Left lung (tissue), 10 donors: ENCODE data around the gene TMPRSS5. TPM values are rescaled to one million over a fixed set of nuclear protein-coding genes. Genes with fewer than 3 reads are reported as not detected.

Experiments
- ATAC-seq: fragments of 200-7000 bp; cut with Tn5 transposase; one replicate; pipeline ENCODE4 v1.9.1; 2020; ENCODE audit warnings: moderate library complexity
- DNase-seq, 4 donors: peaks; one replicate each; pipeline ENCODE4 v3.0.0-alpha.2; 2013 to 2020
- H3K27ac ChIP-seq, 2 donors: fragments of 200-600 bp; sonication (generic) in 1 of 2; one replicate each; pipeline versions ENCODE4 v1.5.0 to v1.8.0; 2020 to 2021
- H3K27me3 ChIP-seq, 2 donors: fragments of 200-600 bp; sonication (generic) in 1 of 2; one replicate each; pipeline versions ENCODE4 v1.5.0 to v1.8.0; 2020 to 2021
- H3K36me3 ChIP-seq, 2 donors: fragments of 200-600 bp; sonication (generic) in 1 of 2; one replicate each; pipeline versions ENCODE4 v1.5.0 to v1.8.0; 2020 to 2021
- H3K4me1 ChIP-seq, 2 donors: fragments of 200-600 bp; one replicate each; pipeline ENCODE4 v1.8.0; 2021
- H3K4me3 ChIP-seq, 2 donors: fragments of 200-600 bp; sonication (generic) in 1 of 2; one replicate each; pipeline versions ENCODE4 v1.5.0 to v1.8.0; 2020 to 2021; ENCODE audit warnings: mild to moderate bottlenecking in 1 of 2
- H3K9me3 ChIP-seq, 2 donors: fragments of 200-600 bp; sonication (generic) in 1 of 2; one replicate each; pipeline versions ENCODE4 v1.5.0 to v1.8.0; 2020 to 2021
- CTCF ChIP-seq, 2 donors: fragments of 200-600 bp; sonication (generic) in 1 of 2; IDR thresholded peaks; one replicate each; pipeline versions ENCODE4 v1.5.0 to v1.8.0; 2021; ENCODE audit warnings: antibody characterized with exemption in 2 of 2
- intact Hi-C, 2 donors: fragments of 100-400 bp; cut with DNase I; formaldehyde crosslinking; loops; one replicate each; pipeline versions ENCODE4 v1.11.2 to v1.14.2; 2022
- polyA plus RNA-seq, 6 donors: library from polyadenylated mRNA; unstranded; fragments of 120-200 nt; gene quantifications; one replicate each; pipeline ENCODE4 v1.2.1, GENCODE V29; 2013; ENCODE audit not compliant: insufficient read length in 6 of 6
- total RNA-seq, 2 donors: library from RNA; stranded (reverse); fragmentation: NEBNext Ultra II Directional; extraction: Animal tissue kit (Norgen Biotek cat#: 25700); gene quantifications; one replicate each; pipeline ENCODE4 v1.2.1, GENCODE V29; 2021
- donor health status: DM: no; HTN: yes; CAD: no.
- donor health status: DM: no; HTN: no; CAD: no.

Gene TMPRSS5
- total and polyA plus RNA-seq, 8 donors = 0.23 to 2.3 (median 1.4) TPM

- Histone ChIP-seq H3K9me3 (peaks cover 0 to 13% of the 10 kb centered on the region in 2 donors), H3K27me3 (no peaks in the 10 kb centered on the region), H3K4me1 (no peaks in the 10 kb centered on the region), H3K27ac (no peak overlapping the region), H3K36me3 (no peaks in the 10 kb centered on the region), H3K4me3 (no peak overlapping the region)
- intact Hi-C loops = no loop called here
- no peak for TF ChIP-seq CTCF (IDR thresholded peaks at IDR 0.05)
- DNase-seq = no peak
- ATAC-seq = no peak
Measured at GRCh38 chr11:113670149-113670830, 35.8 kb downstream of the TMPRSS5 start.

- TF ChIP-seq CTCF (IDR thresholded peaks at IDR 0.05) = no peak
- H3K27me3 ChIP-seq = no peaks in the 10 kb centered on the region
- intact Hi-C loops = no loop called here
Measured at GRCh38 chr11:113668255-113668654, 37.9 kb downstream of the TMPRSS5 start.

GRCh38 chr11:113667801-113668200, 38.3 kb downstream of the TMPRSS5 start:
- ATAC-seq (no peak), DNase-seq (no peak)
- Histone ChIP-seq H3K4me3 (no peak overlapping the region), H3K4me1 (no peaks in the 10 kb centered on the region), H3K9me3 (peaks cover 0 to 13% of the 10 kb centered on the region in 2 donors), H3K27me3 (no peaks in the 10 kb centered on the region), H3K27ac (no peak overlapping the region), H3K36me3 (no peaks in the 10 kb centered on the region)
- intact Hi-C loops = no loop called here
- no peak for TF ChIP-seq CTCF (IDR thresholded peaks at IDR 0.05)

More at GRCh38 chr11:113668255-113668654, 37.9 kb downstream of the TMPRSS5 start:
- Histone ChIP-seq H3K4me3 (no peak overlapping the region), H3K27ac (no peak overlapping the region), H3K9me3 (peaks cover 0 to 13% of the 10 kb centered on the region in 2 donors), H3K36me3 (no peaks in the 10 kb centered on the region), H3K4me1 (no peaks in the 10 kb centered on the region)
- DNase-seq (no peak), ATAC-seq (no peak)

- no peaks in the 10 kb centered on the region for H3K27me3 ChIP-seq
- no peaks in the 10 kb centered on the region for H3K36me3 ChIP-seq
- no peak overlapping the region for H3K27ac ChIP-seq
- no peak for ATAC-seq
- no peaks in the 10 kb centered on the region for H3K4me1 ChIP-seq
- DNase-seq = no peak
- H3K4me3 ChIP-seq = no peak overlapping the region
- no peak for TF ChIP-seq CTCF (IDR thresholded peaks at IDR 0.05)
- intact Hi-C loops = no loop called here
- peaks cover 0 to 13% of the 10 kb centered on the region in 2 donors for H3K9me3 ChIP-seq
Measured at GRCh38 chr11:113666584-113666983, 39.5 kb downstream of the TMPRSS5 start.

- Histone ChIP-seq H3K27me3 (no peaks in the 10 kb centered on the region), H3K4me1 (no peaks in the 10 kb centered on the region), H3K27ac (no peak overlapping the region), H3K36me3 (no peaks in the 10 kb centered on the region), H3K4me3 (no peak overlapping the region), H3K9me3 (peaks cover 0 to 13% of the 10 kb centered on the region in 2 donors)
- no peak for DNase-seq
- TF ChIP-seq CTCF (IDR thresholded peaks at IDR 0.05) = no peak
- no peak for ATAC-seq
- intact Hi-C loops = no loop called here
Measured at GRCh38 chr11:113664981-113665710, 41.0 kb downstream of the TMPRSS5 start.
